Muscle of leg (tissue), 9 donors: Measurements from ENCODE around the gene PACC1. TPM values are rescaled to one million over a fixed set of nuclear protein-coding genes. Genes with fewer than 3 reads are reported as not detected.

ENCODE experiments used
- polyA plus RNA-seq, 8 donors: library from polyadenylated mRNA; unstranded; fragments of 120-200 nt; gene quantifications; one replicate each; pipeline versions ENCODE4 v1.2.1 to v1.2.3, GENCODE V29; 2013; ENCODE audit warnings: inconsistent platforms in 1 of 8, low replicate concordance in 1 of 8; ENCODE audit not compliant: insufficient read length in 8 of 8, insufficient read depth in 1 of 8
- total RNA-seq: library from RNA; stranded (reverse); fragments of 120-200 nt; gene quantifications from one replicate; pipeline ENCODE4 v1.2.4, GENCODE V29; 2013

Gene PACC1
- total and polyA plus RNA-seq, 9 donors = 6.6 to 9.2 (median 7.1) TPM

Other genes with a start within 250 kb of the PACC1 start
- 30.2 TPM for gene PPP2R5A, start 129.5 kb downstream of the PACC1 start, total RNA-seq
- gene PPP2R5A, start 129.5 kb downstream of the PACC1 start, polyA plus RNA-seq = 10 to 100 TPM; 23.2 to 34.2 (median 28.4) TPM
- 153 TPM for gene NENF, start 18.0 kb upstream of the PACC1 start, total RNA-seq
- gene NENF, start 18.0 kb upstream of the PACC1 start, polyA plus RNA-seq = 10 to 100 TPM; 58.4 to 83.4 (median 69.8) TPM
- 16.4 TPM for gene ATF3, start 193.9 kb upstream of the PACC1 start, total RNA-seq
- gene ATF3, start 193.9 kb upstream of the PACC1 start, polyA plus RNA-seq = 10 to 100 TPM in 7 of 8 donors, 1 to 10 TPM in 1; 7.1 to 59.1 (median 29.9) TPM